PC-3 (cell line): ENCODE data around the gene PDE6C. TPM values are rescaled to one million over a fixed set of nuclear protein-coding genes. Genes with fewer than 3 reads are reported as not detected.

Source experiments
- ATAC-seq: fragments of 200-7000 bp; cut with Tn5 transposase; 2 replicates; pipeline ENCODE4 v1.9.1; 2020; ENCODE audit warnings: mild to moderate bottlenecking, moderate library complexity
- BruUV-seq: library from RNA; stranded (reverse); fragments of 400-500 nt; replicated peaks from 2 replicates; lab custom pipeline; 2021; lab: Mats Ljungman, UMichigan
- CTCF ChIA-PET: fragments of 300-600 bp; sonication (Branson Sonifier 250); formaldehyde crosslinking; loops from one replicate; lab custom pipeline; 2022; ENCODE audit warnings: antibody characterized with exemption; lab: Charles Lee
- POLR2A ChIA-PET: fragments of 300-600 bp; sonication (Branson Sonifier 250); formaldehyde crosslinking; loops from one replicate; lab custom pipeline; 2022; ENCODE audit warnings: antibody characterized with exemption; ENCODE audit not compliant: unreplicated experiment; lab: Charles Lee
- DNase-seq: peaks from one replicate; pipeline ENCODE4 v3.0.0-alpha.2; 2015
- H2AFZ ChIP-seq: fragments of 300-600 bp; sonication (generic); 2 replicates; pipeline ENCODE4 v1.6.0; 2016; ENCODE audit warnings: antibody characterized with exemption, low read length
- H3F3A ChIP-seq: fragments of 300-600 bp; sonication (generic); one replicate; pipeline ENCODE4 v1.6.0; 2017; ENCODE audit warnings: antibody characterized with exemption, low read length, control low read depth, mild to moderate bottlenecking; ENCODE audit not compliant: unreplicated experiment
- H3K27ac ChIP-seq: fragments of 300-600 bp; sonication (generic); 2 replicates; pipeline ENCODE4 v1.5.1; 2016; ENCODE audit warnings: mild to moderate bottlenecking, low read length
- H3K27me3 ChIP-seq: fragments of 300-600 bp; sonication (generic); 2 replicates; pipeline ENCODE4 v1.6.1; 2016; ENCODE audit warnings: low read length, mixed read lengths
- H3K36me3 ChIP-seq: fragments of 300-600 bp; sonication (generic); 2 replicates; pipeline ENCODE4 v1.6.1; 2016; ENCODE audit warnings: low read depth, mixed run types, low read length, mixed read lengths
- H3K4me1 ChIP-seq: fragments of 300-600 bp; sonication (generic); 2 replicates; pipeline ENCODE4 v1.5.1; 2016; ENCODE audit warnings: low read length; ENCODE audit not compliant: insufficient read depth
- H3K4me2 ChIP-seq: fragments of 300-600 bp; sonication (generic); 2 replicates; pipeline ENCODE4 v1.6.0; 2016; ENCODE audit warnings: low read length
- H3K4me3 ChIP-seq: fragments of 300-600 bp; sonication (generic); 2 replicates; pipeline ENCODE4 v1.5.1; 2016; ENCODE audit warnings: mild to moderate bottlenecking, low read length, mixed read lengths
- H3K79me2 ChIP-seq: fragments of 300-600 bp; sonication (generic); 2 replicates; pipeline ENCODE4 v1.6.1; 2017; ENCODE audit warnings: low read length, mixed read lengths
- H3K9ac ChIP-seq: fragments of 300-600 bp; sonication (generic); 2 replicates; pipeline ENCODE4 v1.6.0; 2016; ENCODE audit warnings: mild to moderate bottlenecking, low read length
- H3K9me2 ChIP-seq: fragments of 300-600 bp; sonication (generic); replicated peaks from 2 replicates; pipeline ENCODE4 v1.6.1; 2016; ENCODE audit warnings: mixed run types, low read length, mixed read lengths
- H3K9me3 ChIP-seq: fragments of 300-600 bp; sonication (generic); 2 replicates; pipeline ENCODE4 v1.6.1; 2016; ENCODE audit warnings: low read length, mixed read lengths
- H4K20me1 ChIP-seq: fragments of 300-600 bp; sonication (generic); 2 replicates; pipeline ENCODE4 v1.6.1; 2016; ENCODE audit warnings: low read length, mixed read lengths
- EZH2 ChIP-seq: fragments of 300-600 bp; sonication (generic); IDR thresholded peaks from one replicate; pipeline ENCODE4 v1.6.1; 2017; ENCODE audit warnings: antibody characterized with exemption, mild to moderate bottlenecking, low read length; ENCODE audit not compliant: unreplicated experiment
- EZH2phosphoT487 ChIP-seq: fragments of 300-600 bp; sonication (generic); IDR thresholded peaks from 2 replicates; pipeline ENCODE4 v1.6.1; 2018; ENCODE audit warnings: mild to moderate bottlenecking, antibody characterized with exemption, low read length, borderline replicate concordance
- intact Hi-C: fragments of 100-400 bp; cut with micrococcal nuclease; formaldehyde crosslinking; loops from 2 replicates; pipeline ENCODE4 v1.9.0; 2023
- total RNA-seq: library from RNA; depleted of rRNA; stranded (reverse); fragments of >200 nt; gene quantifications from 2 replicates; pipeline ENCODE4 v1.2.3, GENCODE V29; 2014
- TF ChIP-seq, protein P1 (sequence below): fragments of 300-600 bp; sonication (generic); conservative IDR thresholded peaks from 2 replicates; pipeline ENCODE4 v1.5.1; 2017; ENCODE audit warnings: antibody characterized with exemption, low read depth, mild to moderate bottlenecking, low read length

Gene PDE6C
- total RNA-seq, 1 experiment from 2014 or later, result not detected

DNA sequence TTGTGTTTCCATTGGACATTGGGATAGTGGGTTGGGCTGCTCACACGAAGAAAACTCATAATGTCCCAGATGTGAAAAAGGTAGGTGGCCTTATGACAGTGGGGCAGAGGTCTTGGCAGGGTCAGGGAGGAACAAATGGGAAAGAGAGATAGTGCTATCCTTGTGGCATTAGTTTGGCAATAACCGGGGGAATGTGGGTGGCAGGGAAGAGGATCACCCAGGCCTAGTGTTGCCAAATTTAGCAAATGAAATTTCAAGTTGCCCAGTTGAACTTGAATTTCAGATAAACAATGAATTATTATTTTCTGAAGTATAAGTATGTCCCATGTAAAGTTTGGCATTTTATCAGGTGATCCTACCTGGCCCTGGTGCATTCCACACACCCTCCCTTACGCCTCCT is 789 bp downstream of the PDE6C start:
- Histone ChIP-seq H4K20me1 (no peaks in the 10 kb centered on the region), H3K27ac (no peak overlapping the region), H3K27me3 (no peaks in the 10 kb centered on the region), H3K4me2 (no peak overlapping the region), H3K4me1 (no peaks in the 10 kb centered on the region), H3K4me3 (no peak overlapping the region), H3K9me3 (no peaks in the 10 kb centered on the region), H2AFZ (no peak overlapping the region), H3K36me3 (no peaks in the 10 kb centered on the region), H3F3A (no peaks in the 10 kb centered on the region), H3K79me2 (no peaks in the 10 kb centered on the region), H3K9me2 (no peaks in the 10 kb centered on the region), H3K9ac (no peak overlapping the region)
- ATAC-seq (no peak), DNase-seq (no peak)
- intact Hi-C loops, result no loop called here
- ChIA-PET POLR2A (no interaction called here), CTCF (no interaction called here)
- TF ChIP-seq, protein P1, sequence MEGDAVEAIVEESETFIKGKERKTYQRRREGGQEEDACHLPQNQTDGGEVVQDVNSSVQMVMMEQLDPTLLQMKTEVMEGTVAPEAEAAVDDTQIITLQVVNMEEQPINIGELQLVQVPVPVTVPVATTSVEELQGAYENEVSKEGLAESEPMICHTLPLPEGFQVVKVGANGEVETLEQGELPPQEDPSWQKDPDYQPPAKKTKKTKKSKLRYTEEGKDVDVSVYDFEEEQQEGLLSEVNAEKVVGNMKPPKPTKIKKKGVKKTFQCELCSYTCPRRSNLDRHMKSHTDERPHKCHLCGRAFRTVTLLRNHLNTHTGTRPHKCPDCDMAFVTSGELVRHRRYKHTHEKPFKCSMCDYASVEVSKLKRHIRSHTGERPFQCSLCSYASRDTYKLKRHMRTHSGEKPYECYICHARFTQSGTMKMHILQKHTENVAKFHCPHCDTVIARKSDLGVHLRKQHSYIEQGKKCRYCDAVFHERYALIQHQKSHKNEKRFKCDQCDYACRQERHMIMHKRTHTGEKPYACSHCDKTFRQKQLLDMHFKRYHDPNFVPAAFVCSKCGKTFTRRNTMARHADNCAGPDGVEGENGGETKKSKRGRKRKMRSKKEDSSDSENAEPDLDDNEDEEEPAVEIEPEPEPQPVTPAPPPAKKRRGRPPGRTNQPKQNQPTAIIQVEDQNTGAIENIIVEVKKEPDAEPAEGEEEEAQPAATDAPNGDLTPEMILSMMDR, result no peak
- no peak for TF ChIP-seq EZH2phosphoT487
- no TSS peak for BruUV-seq

DNA sequence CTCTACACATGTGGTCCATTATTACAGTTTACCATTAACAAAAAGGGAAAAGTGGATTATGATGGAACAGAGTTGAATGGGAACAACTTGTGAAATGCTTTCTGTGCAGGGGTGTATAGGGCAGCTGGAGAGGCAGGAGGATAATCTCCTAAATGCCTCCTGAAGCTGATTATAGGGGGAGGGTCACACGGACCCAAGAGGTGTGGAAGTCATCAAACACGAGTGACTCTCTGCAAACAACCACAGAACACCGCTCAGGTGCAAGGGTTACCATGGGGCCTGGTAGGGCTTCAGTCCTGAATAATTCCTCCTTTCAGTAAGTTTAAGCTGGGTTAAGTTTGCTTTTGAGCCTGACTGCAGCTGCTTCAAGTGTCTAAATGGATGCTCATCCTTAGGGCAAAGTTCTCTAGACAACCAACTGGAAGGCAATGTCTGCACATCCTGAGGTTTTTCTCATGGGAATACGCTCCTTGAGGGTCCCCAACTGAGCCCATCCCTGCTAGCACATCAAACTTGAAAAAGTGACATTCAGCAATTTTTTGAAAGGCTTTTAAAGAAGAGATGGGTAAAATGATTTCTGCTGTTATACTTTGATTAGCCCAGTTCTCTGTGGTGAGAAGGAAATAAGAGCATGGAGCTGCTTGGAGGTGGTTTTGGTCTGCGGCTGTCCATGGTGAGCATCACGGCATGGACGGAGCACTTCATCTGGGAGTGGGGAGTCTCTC is 1.9 kb downstream of the PDE6C start:
- Histone ChIP-seq H4K20me1 (no peaks in the 10 kb centered on the region), H2AFZ (no peak overlapping the region), H3K9me2 (no peaks in the 10 kb centered on the region), H3K27me3 (no peaks in the 10 kb centered on the region), H3K9ac (no peak overlapping the region), H3K27ac (no peak overlapping the region), H3K9me3 (no peaks in the 10 kb centered on the region), H3K79me2 (no peaks in the 10 kb centered on the region), H3F3A (no peaks in the 10 kb centered on the region), H3K36me3 (no peaks in the 10 kb centered on the region), H3K4me3 (no peak overlapping the region), H3K4me2 (no peak overlapping the region), H3K4me1 (no peaks in the 10 kb centered on the region)
- POLR2A ChIA-PET, result no interaction called here
- BruUV-seq, result no TSS peak
- TF ChIP-seq EZH2 (no peak), EZH2phosphoT487 (no peak)
- CTCF ChIA-PET, result no interaction called here
- DNase-seq (no peak), ATAC-seq (no peak)
- intact Hi-C loops, result no loop called here

DNA sequence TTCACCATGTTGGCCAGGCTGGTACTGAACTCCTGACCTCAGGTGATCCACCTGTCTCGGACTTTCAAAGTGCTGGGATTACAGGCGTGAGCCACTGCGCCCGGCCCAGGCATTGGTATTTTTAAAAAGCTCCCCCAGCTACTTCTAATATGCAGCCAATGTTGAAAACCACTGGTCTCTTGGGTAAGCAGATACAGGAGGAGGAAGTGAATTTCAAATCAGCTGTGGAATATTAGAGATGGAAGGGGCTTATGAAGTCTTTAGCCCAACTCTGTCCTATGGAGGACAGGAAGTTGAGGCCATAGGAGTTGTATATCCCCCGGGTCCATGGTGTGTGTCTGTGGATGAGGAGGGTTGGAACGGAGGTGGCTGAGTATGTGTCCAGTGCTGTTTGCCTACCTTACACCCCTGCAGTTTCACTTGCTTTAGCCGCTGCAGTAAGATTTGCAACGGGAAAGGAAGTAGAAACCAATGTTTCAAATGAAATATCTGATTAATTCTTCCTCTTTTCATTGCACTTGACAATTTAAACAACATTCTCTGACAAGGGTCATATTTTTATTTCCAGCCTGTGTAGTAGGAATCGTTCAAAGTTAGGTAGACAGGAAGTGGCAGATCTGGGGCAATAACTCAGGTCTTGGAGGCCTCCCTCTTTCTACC is 3.4 kb downstream of the PDE6C start:
- H4K20me1 ChIP-seq, result no peaks in the 10 kb centered on the region
- TF ChIP-seq EZH2phosphoT487 (no peak), EZH2 (no peak)
- TF ChIP-seq, protein P1, result no peak
- no peaks in the 10 kb centered on the region for H3K4me1 ChIP-seq
- CTCF ChIA-PET, result no interaction called here
- H3K36me3 ChIP-seq, result no peaks in the 10 kb centered on the region
- POLR2A ChIA-PET, result no interaction called here
- H3F3A ChIP-seq, result no peaks in the 10 kb centered on the region
- intact Hi-C loops, result no loop called here
- no TSS peak for BruUV-seq
- H3K9me3 ChIP-seq, result no peaks in the 10 kb centered on the region
- no peaks in the 10 kb centered on the region for H3K79me2 ChIP-seq
- no peak overlapping the region for H3K9ac ChIP-seq
- H3K27me3 ChIP-seq, result no peaks in the 10 kb centered on the region
- DNase-seq (no peak), ATAC-seq (no peak)
- no peak overlapping the region for H3K4me3 ChIP-seq
- no peak overlapping the region for H3K4me2 ChIP-seq
- no peak overlapping the region for H3K27ac ChIP-seq
- H2AFZ ChIP-seq, result no peak overlapping the region
- no peaks in the 10 kb centered on the region for H3K9me2 ChIP-seq
